ENCODE data around the gene RBM19. TPM values are rescaled to one million over a fixed set of nuclear protein-coding genes. Genes with fewer than 3 reads are reported as not detected.

The RBM19 gene, protein sequence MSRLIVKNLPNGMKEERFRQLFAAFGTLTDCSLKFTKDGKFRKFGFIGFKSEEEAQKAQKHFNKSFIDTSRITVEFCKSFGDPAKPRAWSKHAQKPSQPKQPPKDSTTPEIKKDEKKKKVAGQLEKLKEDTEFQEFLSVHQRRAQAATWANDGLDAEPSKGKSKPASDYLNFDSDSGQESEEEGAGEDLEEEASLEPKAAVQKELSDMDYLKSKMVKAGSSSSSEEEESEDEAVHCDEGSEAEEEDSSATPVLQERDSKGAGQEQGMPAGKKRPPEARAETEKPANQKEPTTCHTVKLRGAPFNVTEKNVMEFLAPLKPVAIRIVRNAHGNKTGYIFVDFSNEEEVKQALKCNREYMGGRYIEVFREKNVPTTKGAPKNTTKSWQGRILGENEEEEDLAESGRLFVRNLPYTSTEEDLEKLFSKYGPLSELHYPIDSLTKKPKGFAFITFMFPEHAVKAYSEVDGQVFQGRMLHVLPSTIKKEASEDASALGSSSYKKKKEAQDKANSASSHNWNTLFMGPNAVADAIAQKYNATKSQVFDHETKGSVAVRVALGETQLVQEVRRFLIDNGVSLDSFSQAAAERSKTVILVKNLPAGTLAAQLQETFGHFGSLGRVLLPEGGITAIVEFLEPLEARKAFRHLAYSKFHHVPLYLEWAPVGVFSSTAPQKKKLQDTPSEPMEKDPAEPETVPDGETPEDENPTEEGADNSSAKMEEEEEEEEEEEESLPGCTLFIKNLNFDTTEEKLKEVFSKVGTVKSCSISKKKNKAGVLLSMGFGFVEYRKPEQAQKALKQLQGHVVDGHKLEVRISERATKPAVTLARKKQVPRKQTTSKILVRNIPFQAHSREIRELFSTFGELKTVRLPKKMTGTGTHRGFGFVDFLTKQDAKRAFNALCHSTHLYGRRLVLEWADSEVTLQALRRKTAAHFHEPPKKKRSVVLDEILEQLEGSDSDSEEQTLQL
- 11.3 and 16.9 TPM in 2 replicates for total RNA-seq

GRCh38 chr12:113965951-113966797 is at the start of gene RBM19:
Gene RBM19, minus strand, starts transcription at chr12:113966325. Its CDS starts 98 bp downstream, at chr12:113966227.

Data from epithelial cell of alveolus of lung (primary cell).